Sigmoid colon (tissue), 7 donors: Measurements from ENCODE around the gene ZNF525. TPM values are rescaled to one million over a fixed set of nuclear protein-coding genes. Genes with fewer than 3 reads are reported as not detected.

Experiments
- DNase-seq: peaks from one replicate; pipeline ENCODE4 v3.0.0-alpha.2; 2019
- H3K27ac ChIP-seq, 4 donors: fragments of 200-600 bp; sonication (generic); one replicate each; pipeline ENCODE4 v1.5.1; 2016 to 2019; ENCODE audit warnings: mild to moderate bottlenecking in 1 of 4
- H3K27me3 ChIP-seq, 3 donors: fragments of 200-600 bp; sonication (generic); one replicate each; pipeline ENCODE4 v1.5.1; 2019; ENCODE audit warnings: mild to moderate bottlenecking in 1 of 3
- H3K36me3 ChIP-seq, 4 donors: fragments of 200-600 bp; sonication (generic); one replicate each; pipeline ENCODE4 v1.5.1; 2016 to 2019
- H3K4me1 ChIP-seq, 4 donors: fragments of 200-600 bp; sonication (generic); one replicate each; pipeline ENCODE4 v1.5.1; 2017 to 2019
- H3K4me3 ChIP-seq, 4 donors: fragments of 200-600 bp; sonication (generic); one replicate each; pipeline ENCODE4 v1.5.1; 2017 to 2019; ENCODE audit warnings: mild to moderate bottlenecking in 2 of 4, moderate library complexity in 1 of 4
- H3K9me3 ChIP-seq, 4 donors: fragments of 200-600 bp in 3 of 4; sonication (generic) in 3 of 4; one replicate each; pipeline versions ENCODE4 v1.5.1 to v1.6.1; 2013 to 2019
- CTCF ChIP-seq, 4 experiments: fragments of 450-650 bp in 3 of 4; fragments of 200-600 bp in 1 of 4; IDR thresholded peaks; one replicate each; pipeline ENCODE4 v1.5.1; 2016 to 2019; ENCODE audit warnings: antibody characterized with exemption in 4 of 4, mild to moderate bottlenecking in 3 of 4, moderate library complexity in 2 of 4
- EP300 ChIP-seq, 4 donors: sonication (generic); formaldehyde crosslinking; IDR thresholded peaks; one replicate each; pipeline ENCODE4 v1.6.1; 2017; ENCODE audit warnings: antibody characterized with exemption in 4 of 4
- POLR2A ChIP-seq, 2 donors: fragments of 450-650 bp; IDR thresholded peaks; one replicate each; pipeline ENCODE4 v1.6.1; 2016; ENCODE audit warnings: antibody characterized with exemption in 2 of 2, mild to moderate bottlenecking in 2 of 2, moderate library complexity in 2 of 2
- POLR2AphosphoS5 ChIP-seq, 4 donors: sonication (generic); formaldehyde crosslinking; IDR thresholded peaks; one replicate each; pipeline ENCODE4 v1.6.1; 2017; ENCODE audit warnings: antibody characterized with exemption in 4 of 4
- WGBS, 2 donors: extraction: QIAGEN DNeasy Blood & Tissue Kit; methylation state at CpG; one replicate each; pipeline ENCODE4 v1.1.7; 2013; 5-methylcytosine and 5-hydroxymethylcytosine counted together
- intact Hi-C: fragments of 100-400 bp; cut with DNase I; formaldehyde crosslinking; loops from one replicate; pipeline ENCODE4 v1.15.1; 2023
- polyA plus RNA-seq, 3 donors: library from polyadenylated mRNA; stranded (reverse); fragments of 200-250 nt; gene quantifications; one replicate each; pipeline ENCODE4 v1.2.3, GENCODE V29; 2013
- total RNA-seq, 4 donors: library from RNA; depleted of rRNA; stranded (reverse); fragments of >200 nt; gene quantifications; one replicate each; pipeline ENCODE4 v1.1.0, GENCODE V29; 2016
- donor health status: healthy with polysubstance abuse.
- donor health status: Bipolar disorder and iron deficiency.
- donor health status: healthy.

The ZNF525 gene
- total and polyA plus RNA-seq, 7 donors: 1.4 to 10.8 (median 7.0) TPM

GRCh38 chr19:53381376-53381775 is 15.9 kb downstream of the ZNF525 start:
- Histone ChIP-seq H3K27me3 (no peaks in the 10 kb centered on the region), H3K27ac (no peak overlapping the region), H3K36me3 (peaks cover 3 to 63% (median 19%) of the 10 kb centered on the region in 4 donors), H3K4me3 (no peak overlapping the region), H3K4me1 (no peaks in the 10 kb centered on the region), H3K9me3 (peaks cover 0 to 57% (median 3%) of the 10 kb centered on the region in 4 donors)
- no peak for DNase-seq
- 96 to 98% methylated on average over 3 of the region's 3 CpGs for whole genome bisulfite sequencing, 2 donors
- intact Hi-C loops: no loop called here
- no peak for TF ChIP-seq POLR2AphosphoS5 (IDR thresholded peaks at IDR 0.05)

- H3K9me3 ChIP-seq: peaks cover 0 to 29% (median 2%) of the 10 kb centered on the region in 4 donors
- 82 to 94% methylated on average over 3 of the region's 3 CpGs for WGBS, 2 donors
- intact Hi-C loops: no loop called here
Measured at GRCh38 chr19:53388168-53388567, 22.7 kb downstream of the ZNF525 start.

DNA sequence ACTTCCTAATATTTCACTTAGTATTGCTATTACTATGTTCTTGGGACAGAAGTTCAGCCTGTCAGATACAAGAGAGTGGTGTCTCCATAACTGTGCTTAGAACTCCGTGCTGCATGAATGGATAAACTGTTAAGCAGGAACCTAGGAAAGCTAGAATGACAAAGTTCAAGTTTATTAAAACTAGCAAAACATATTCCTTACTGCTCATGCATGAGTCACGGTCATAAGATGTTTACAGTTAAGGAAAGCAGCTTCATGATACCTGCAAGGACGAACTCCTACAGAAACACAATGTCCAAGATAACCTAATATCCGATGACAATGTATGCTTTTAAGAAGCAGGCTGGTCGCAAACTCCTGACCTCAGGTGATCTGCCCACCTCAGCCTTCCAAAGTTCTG is 23.4 kb downstream of the ZNF525 start:
- Histone ChIP-seq H3K27ac (no peak overlapping the region), H3K27me3 (peaks cover 0 to 9% (median 5%) of the 10 kb centered on the region in 3 donors), H3K4me1 (peaks cover 0 to under 1% (median under 1%) of the 10 kb centered on the region in 4 donors), H3K9me3 (peaks cover 0 to 22% (median 0%) of the 10 kb centered on the region in 4 donors), H3K36me3 (peaks cover 0 to 13% (median 0%) of the 10 kb centered on the region in 4 donors), H3K4me3 (no peak overlapping the region)
- no peak for DNase-seq
- intact Hi-C loops: no loop called here
- TF ChIP-seq POLR2A (IDR thresholded peaks at IDR 0.05): no peak
- no peak for TF ChIP-seq EP300 (IDR thresholded peaks at IDR 0.05)
- no peak for TF ChIP-seq POLR2AphosphoS5 (IDR thresholded peaks at IDR 0.05)
- no peak for TF ChIP-seq CTCF (IDR thresholded peaks at IDR 0.05)
- 72 to 79% methylated on average over 5 of the region's 5 CpGs for WGBS, 2 donors

More at GRCh38 chr19:53388168-53388567, 22.7 kb downstream of the ZNF525 start:
- no peak for TF ChIP-seq CTCF (IDR thresholded peaks at IDR 0.05)
- no peak for TF ChIP-seq POLR2A (IDR thresholded peaks at IDR 0.05)
- no peak for TF ChIP-seq POLR2AphosphoS5 (IDR thresholded peaks at IDR 0.05)
- TF ChIP-seq EP300 (IDR thresholded peaks at IDR 0.05): no peak
- Histone ChIP-seq H3K27me3 (peaks cover 0 to 9% (median 5%) of the 10 kb centered on the region in 3 donors), H3K4me1 (no peaks in the 10 kb centered on the region), H3K27ac (no peak overlapping the region), H3K36me3 (peaks cover 0 to 13% (median 0%) of the 10 kb centered on the region in 4 donors), H3K4me3 (no peak overlapping the region)
- DNase-seq: no peak

DNA sequence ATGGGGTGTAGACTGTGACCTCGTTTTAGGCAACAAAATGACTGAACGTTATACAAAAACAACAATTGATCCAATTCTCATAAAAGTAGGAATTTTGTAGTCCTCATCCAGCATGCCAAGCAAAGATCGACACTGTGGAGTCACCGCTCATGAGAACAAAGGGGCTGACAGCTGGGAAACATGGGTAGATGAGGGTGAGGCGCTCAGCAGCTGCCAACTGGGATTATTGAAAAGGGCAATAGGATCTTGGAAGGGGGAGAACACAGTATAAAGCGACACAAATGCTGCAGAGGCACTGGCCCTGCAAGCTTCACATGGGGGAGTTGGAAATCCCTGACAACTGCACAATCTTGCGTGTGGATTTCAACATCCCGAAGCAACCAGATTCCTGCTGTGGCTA is 24.1 kb downstream of the ZNF525 start:
- TF ChIP-seq POLR2AphosphoS5 (IDR thresholded peaks at IDR 0.05) (no peak), POLR2A (IDR thresholded peaks at IDR 0.05) (no peak), CTCF (IDR thresholded peaks at IDR 0.05) (no peak), EP300 (IDR thresholded peaks at IDR 0.05) (no peak)
- 81 to 84% methylated on average over 8 of the region's 8 CpGs for WGBS, 2 donors
- Histone ChIP-seq H3K4me3 (no peak overlapping the region), H3K4me1 (peaks cover 0 to 7% (median 7%) of the 10 kb centered on the region in 4 donors), H3K27ac (no peak overlapping the region), H3K36me3 (peaks cover 0 to 13% (median 0%) of the 10 kb centered on the region in 4 donors), H3K27me3 (peaks cover 0 to 9% (median 5%) of the 10 kb centered on the region in 3 donors), H3K9me3 (peaks cover 0 to 19% (median 0%) of the 10 kb centered on the region in 4 donors)
- DNase-seq: no peak
- intact Hi-C loops: no loop called here

DNA sequence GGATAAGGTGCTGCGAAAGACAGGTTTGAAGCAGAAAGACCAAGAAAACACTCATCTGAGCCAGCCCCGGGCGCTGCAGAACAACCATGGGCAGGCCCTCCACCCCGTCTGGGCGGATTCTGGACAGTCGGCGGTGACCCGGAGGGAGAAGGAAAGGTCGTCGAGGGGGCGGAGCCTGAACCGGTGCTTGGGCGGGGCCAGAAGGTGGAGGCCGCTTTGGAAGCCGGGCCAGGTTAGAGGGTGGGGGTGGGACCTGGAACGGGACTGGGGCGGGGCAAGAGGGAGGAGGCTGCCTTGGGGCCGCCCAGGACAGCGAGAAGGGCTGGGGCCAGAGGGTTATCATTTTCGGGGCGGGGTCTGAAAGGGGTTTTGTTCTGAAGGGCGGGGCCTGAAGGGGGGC is 24.5 kb downstream of the ZNF525 start:
- Histone ChIP-seq H3K27ac (no peak overlapping the region), H3K4me1 (peaks cover 0 to 9% (median 8%) of the 10 kb centered on the region in 4 donors), H3K36me3 (peaks cover 0 to 10% (median 0%) of the 10 kb centered on the region in 4 donors), H3K4me3 (no peak overlapping the region), H3K27me3 (peaks cover 0 to 9% (median 5%) of the 10 kb centered on the region in 3 donors), H3K9me3 (peaks cover 0 to 19% (median 0%) of the 10 kb centered on the region in 4 donors)
- TF ChIP-seq POLR2AphosphoS5 (IDR thresholded peaks at IDR 0.05) (no peak), CTCF (IDR thresholded peaks at IDR 0.05) (no peak), POLR2A (IDR thresholded peaks at IDR 0.05) (no peak), EP300 (IDR thresholded peaks at IDR 0.05) (no peak)
- DNase-seq: no peak
- intact Hi-C loops: loop anchor here (10.0 kb wide), 1 partner anchor 195 kb away; the partner anchor contains the start of gene ZNF665
- 45 to 66% methylated on average over 22 of the region's 22 CpGs for WGBS, 2 donors
